HG03064 (cell line): ENCODE results near the gene TRIL.

Experiments used
- ATAC-seq: cut with Tn5 transposase; IDR thresholded peaks from one replicate; pipeline ENCODE4 v1.9.1; 2021; ENCODE audit warnings: low read depth; ENCODE audit not compliant: unreplicated experiment

TRIL gene

GRCh38 chr7:28958235-28958979 lies at the start of gene TRIL:
Gene TRIL (minus strand): TSS chr7:28958330. CDS start chr7:28958046, 284 bp downstream.
- ATAC-seq = no peak

GRCh38 chr7:29007127-29007526 lies 49.0 kb upstream of the TRIL start:
- no peak for ATAC-seq

- no peak for ATAC-seq
Observed at GRCh38 chr7:29005829-29006228, 47.7 kb upstream of the TRIL start.

GRCh38 chr7:29005406-29005805 lies 47.3 kb upstream of the TRIL start:
- no peak for ATAC-seq

- no peak for ATAC-seq
Observed at GRCh38 chr7:29003703-29004102, 45.6 kb upstream of the TRIL start.

- no peak for ATAC-seq
Observed at GRCh38 chr7:29000717-29001076, 42.6 kb upstream of the TRIL start.

GRCh38 chr7:28999895-29000716 lies 42.0 kb upstream of the TRIL start:
- no peak for ATAC-seq

- no peak for ATAC-seq
Observed at GRCh38 chr7:28999427-28999826, 41.3 kb upstream of the TRIL start.

GRCh38 chr7:28998105-28998504 lies 40.0 kb upstream of the TRIL start:
- no peak for ATAC-seq

- no peak for ATAC-seq
Observed at GRCh38 chr7:28996836-28997235, 38.7 kb upstream of the TRIL start.

- no peak for ATAC-seq
Observed at GRCh38 chr7:28993371-28993770, 35.2 kb upstream of the TRIL start.

- no peak for ATAC-seq
Observed at GRCh38 chr7:28992798-28993197, 34.7 kb upstream of the TRIL start.

- ATAC-seq = no peak
Observed at GRCh38 chr7:28990200-28990960, 32.2 kb upstream of the TRIL start.

GRCh38 chr7:28989211-28989980 lies 31.3 kb upstream of the TRIL start:
- ATAC-seq = no peak

GRCh38 chr7:28988810-28989209 lies 30.7 kb upstream of the TRIL start:
- no peak for ATAC-seq

- no peak for ATAC-seq
Observed at GRCh38 chr7:28988091-28988490, 30.0 kb upstream of the TRIL start.

GRCh38 chr7:28986765-28987110 lies 28.6 kb upstream of the TRIL start:
- ATAC-seq = no peak

- no peak for ATAC-seq
Observed at GRCh38 chr7:28986028-28986764, 28.1 kb upstream of the TRIL start.

GRCh38 chr7:28984631-28985030 lies 26.5 kb upstream of the TRIL start:
- ATAC-seq = no peak

GRCh38 chr7:28984217-28984616 lies 26.1 kb upstream of the TRIL start:
- ATAC-seq = no peak
